HG02571 (cell line): ENCODE results near the gene TMEM209.

Experiments used
- ATAC-seq: cut with Tn5 transposase; IDR thresholded peaks from one replicate; pipeline ENCODE4 v1.9.1; 2021; ENCODE audit warnings: mild to moderate bottlenecking, moderate library complexity; ENCODE audit not compliant: unreplicated experiment

Gene TMEM209

GRCh38 chr7:130144312-130145171 is 60.7 kb downstream of the TMEM209 start:
- no peak for ATAC-seq

DNA sequence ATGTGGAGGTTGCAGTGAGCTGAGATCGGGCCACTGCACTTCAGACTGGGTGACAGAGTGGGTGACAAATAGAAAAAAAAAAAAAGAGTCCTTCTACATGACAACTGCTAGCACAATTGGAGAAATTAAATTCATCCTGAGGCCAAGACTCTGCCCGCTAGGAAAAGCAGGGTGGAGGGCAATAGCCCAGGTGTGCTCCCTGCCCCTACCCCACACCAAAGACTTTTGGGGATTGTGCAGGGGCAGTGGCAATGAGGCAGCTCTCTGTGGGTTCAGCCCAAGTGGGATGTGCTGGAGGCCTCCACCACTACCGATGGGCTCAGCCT is 61.3 kb downstream of the TMEM209 start:
- no peak for ATAC-seq

DNA sequence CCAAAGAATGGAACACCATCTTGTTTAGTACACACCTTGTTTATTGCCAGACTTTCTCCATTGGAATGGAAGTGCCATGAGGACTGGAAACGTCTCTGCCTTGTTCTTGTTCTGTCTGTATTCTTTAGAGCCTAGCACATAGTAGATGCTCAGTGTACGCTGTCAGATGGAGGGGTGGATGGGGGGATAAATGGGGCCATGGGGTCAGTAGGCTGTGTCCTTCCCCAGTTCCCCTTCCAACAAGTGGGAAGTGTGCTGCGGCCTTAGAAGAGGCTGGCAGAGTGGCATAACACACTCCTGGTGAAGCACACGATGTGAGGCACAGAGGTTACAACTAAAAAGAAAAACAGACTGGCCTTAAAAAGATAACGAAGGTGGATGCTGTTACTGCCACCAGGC is 61.9 kb downstream of the TMEM209 start:
- ATAC-seq = no peak

- ATAC-seq = no peak
Observed at GRCh38 chr7:130142654-130143333, 62.4 kb downstream of the TMEM209 start.

DNA sequence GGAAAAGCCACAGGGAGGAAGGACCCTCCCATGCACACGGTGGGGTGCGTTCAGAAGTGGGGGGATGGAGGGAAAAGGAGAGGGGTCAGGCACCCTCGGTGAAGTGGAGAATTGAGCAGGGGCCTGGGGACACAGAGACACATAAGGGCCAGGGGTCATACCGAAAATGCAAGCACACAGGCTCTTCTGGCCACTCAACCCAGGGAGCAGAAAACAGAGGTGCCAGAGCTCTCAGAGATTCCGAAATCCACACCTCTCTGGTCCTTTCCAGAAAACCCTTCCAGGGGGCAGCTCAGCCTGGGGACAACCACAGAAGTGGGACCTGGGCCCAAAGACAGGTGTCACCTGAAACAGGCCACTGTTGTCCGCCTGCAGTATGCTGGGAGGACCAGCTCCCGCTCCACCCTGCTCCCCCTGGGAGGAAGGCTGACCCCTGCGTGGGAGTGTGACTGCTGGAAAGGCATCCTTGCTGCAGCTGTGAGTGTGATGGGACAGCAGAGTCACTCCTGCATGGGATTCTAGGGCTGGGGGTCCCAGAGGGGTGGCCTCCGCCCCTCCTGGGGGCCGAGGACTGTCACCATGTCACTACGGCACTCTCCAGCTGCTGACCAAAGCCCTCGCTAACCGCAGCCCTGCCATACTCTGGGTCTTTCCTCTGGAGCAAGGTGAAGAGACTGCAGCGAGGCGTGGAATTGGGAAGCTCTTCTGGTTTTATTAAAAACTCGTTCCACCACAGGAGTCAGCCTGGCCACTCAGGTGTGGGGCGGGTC is 63.1 kb downstream of the TMEM209 start:
- no peak for ATAC-seq

GRCh38 chr7:130141161-130141883 is 63.9 kb downstream of the TMEM209 start:
- no peak for ATAC-seq

DNA sequence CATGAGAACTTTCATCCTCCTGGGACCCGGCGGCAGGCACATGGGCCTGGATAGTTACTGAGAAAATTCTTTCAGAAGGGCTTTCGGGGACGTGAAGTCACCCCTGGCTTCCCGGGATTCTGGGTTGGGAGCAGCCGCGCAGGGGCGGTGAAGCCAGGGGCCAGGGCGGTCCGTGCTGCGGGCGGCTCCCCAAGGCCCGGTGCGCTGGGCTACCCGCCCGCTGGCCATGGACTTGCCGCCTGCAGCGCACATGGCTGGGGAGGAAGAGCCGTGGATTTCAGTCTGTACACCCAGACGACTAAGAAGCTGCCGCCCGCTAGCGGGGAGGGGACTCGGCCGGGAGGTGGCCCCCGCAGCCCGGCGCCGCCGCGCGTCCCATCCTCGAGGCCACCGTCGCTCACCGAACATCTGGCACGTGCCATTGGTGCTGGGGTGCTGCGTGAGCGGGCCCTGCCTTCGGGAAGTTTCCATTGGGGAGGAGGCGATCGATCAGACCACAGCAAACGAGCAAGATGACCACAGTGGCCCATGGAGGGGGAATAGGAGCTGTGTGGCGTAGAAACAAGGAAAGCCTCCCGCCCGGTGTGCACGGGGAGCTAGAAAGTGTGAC is 64.5 kb downstream of the TMEM209 start:
- no peak for ATAC-seq

DNA sequence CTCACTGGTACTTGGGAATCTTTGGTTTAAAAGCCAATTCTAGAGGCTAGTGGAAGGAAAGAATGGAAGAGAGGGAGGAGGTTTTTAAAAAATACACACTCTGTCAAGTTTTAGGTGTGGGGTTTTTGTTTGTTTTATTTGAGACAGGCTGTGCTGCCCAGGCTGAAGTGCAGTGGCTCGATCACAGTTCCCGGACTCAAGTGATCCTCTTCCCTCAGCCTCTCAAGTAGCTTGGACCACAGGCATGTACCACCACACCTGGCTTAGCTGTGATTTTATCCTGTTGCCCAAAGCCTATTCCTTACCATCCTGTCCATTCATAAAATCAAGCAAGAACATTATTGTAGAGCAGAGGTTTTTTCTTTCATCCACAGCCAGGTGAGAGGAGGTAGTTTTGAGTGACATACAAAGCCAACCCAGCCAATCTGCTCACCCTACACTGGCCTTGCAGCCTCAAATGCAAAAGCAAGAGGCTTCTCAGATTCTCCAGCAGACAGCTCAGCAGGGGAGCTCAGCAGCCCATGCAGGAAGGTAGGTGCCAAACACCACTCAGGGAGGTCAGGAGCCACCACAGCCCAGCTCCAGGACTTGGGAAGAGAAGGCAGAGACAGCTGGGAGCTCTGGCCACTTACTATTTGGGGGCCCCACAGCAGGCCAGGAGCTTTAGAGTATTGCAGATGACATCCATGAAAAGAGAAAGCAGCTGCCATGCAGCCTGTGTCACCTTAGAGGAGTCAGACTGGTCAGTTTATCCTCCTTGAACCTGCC is 65.8 kb downstream of the TMEM209 start:
- no peak for ATAC-seq

DNA sequence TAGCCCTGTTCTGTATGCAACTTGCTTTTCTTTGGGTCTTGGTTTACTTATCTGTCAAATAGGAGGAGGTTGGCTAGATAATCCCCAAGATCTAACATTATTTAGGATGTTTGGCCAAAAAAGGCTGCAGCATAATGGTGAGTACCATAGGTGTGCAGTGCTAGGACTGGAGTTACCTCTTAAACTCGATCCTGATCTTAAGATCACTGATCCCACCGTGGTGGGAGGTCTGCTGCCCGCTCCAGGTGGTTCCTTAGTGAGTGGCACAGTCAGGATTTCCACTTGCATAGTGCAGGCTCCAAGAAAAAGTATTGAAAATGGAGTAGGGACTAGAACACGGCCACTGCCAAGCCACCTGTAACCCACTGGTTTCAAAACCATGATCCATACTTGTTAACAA is 68.0 kb downstream of the TMEM209 start:
- no peak for ATAC-seq

DNA sequence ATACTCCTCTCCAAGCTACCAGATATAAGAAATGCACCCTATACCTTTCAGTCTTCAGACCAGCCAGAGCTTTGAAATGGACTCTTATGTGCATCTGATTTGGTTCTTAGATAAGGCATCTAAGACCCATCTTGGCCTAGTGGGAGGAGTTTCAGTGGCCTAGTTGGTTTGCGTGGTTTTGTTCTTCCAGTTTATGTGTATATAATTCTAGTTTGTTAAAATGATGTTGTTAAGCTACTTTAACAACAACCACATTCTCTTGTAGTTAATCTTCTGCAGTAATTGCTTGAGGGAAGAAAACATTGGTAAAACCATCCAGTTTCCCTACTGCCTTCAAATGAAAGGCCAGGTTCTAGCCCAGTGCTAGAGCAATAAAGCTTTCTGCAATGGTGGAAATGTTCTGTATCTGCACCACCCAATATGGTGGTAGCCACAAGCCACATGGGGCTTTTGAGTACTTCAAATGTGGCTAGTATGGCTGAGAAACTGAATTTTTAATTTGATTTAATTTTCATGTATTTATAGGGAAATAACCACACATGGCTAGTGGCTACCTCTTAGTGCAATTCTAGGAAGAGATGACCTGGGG is 68.5 kb downstream of the TMEM209 start:
- no peak for ATAC-seq

DNA sequence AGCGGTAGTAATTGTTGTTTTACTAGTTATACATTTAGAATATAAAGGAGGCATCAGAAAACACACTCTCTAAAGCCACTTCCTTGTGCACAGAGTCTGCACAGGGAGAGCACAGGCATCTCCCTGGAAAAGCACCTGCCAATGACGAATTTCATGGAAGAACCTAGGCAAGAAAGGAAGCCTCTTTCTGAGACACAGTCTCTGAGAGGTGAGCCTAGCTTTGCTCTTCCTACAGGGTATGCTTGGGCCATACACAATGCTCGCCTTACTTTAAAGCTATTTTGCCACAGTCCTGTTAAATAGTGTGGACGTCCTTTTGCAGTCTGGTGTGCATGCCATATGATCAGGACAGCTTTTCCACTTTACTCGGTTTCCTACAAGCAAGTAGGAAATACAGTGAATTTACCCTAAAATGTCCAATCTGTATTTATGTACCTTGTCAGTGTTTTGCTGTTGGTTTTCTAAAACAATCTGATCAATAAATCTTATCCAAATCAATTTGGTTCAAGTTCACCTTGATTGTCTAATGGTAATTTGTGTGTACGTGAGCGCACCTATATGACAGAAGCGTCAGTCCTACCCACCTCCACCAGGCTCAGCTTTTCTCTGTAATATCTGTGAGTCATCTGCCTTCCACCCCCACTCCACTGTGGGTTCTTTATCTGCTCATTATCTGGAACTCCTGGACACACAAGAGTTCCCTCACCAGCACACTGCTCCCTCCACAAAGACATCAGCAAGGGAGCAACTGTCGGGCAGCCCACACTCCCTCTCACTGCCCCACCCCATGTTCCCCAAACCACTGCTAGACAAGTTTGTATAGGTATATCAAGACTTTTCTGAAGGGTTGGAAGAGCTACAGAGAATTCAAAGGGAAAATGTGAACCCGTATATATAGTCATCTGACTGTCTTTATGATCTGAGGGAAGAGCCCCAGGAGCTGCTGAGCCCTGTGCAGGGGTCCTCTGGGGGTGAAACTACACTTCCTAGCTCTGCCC is 69.7 kb downstream of the TMEM209 start:
- ATAC-seq = no peak

- ATAC-seq = no peak
Observed at GRCh38 chr7:130134726-130135125, 70.5 kb downstream of the TMEM209 start.

DNA sequence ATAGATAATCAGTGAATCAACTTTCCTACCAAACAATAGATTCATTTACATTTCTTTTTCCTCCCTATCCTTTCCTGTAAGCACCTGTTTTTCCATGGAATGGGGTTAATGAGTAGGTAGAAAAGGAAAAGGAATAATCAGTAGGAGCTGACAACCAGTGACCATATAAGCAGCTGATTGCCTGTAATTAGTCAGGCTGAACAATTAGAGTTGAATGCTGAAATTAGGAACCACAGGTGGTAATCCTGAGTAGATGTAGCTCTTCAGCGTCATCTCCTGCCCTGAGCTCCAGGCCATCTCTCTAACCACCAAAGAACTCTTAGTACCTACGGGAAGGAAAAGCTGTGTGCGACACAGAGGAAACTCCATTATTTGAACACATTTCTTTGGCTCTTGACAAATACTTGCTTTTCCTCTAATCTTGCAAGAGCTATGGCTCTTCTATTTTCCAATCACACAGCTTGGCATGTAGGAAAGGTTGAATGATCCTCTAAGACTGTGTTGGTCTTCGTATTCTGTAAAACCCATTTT is 71.0 kb downstream of the TMEM209 start:
- ATAC-seq = no peak

DNA sequence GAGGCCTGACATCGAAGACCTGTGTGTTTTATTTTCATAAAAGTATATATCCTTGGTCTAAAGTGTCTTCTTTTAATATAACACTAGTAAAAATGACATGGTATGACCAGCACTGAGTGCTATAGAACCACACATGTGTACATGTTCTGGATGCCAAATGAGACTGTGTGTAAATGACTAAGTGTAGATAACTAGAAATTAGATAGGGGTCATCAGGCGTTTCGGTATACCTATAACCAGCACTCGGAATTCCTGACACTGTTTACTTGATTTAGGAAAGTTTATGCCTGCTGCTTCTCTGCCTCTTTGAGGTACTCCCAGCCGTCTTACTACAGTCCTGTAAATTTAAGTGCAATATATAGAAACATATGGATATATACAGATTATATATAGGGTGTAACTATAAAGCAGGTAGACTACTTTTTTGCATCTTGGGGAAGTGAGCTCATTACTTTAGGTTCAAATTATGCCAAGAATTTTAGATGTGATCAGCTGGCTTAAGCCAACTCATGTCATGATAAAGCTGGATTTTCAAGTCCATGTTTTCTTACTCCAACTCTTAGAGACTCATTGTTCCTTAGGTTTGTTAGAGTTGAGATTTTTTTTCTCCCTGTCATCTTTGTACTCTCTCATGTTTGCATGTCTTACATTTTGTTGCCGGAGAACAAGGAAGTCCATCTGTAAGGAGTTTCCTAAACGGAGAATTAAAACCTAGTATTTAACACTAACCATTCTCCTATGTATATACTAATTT is 72.0 kb downstream of the TMEM209 start:
- ATAC-seq = no peak

- no peak for ATAC-seq
Observed at GRCh38 chr7:130131964-130132875, 73.0 kb downstream of the TMEM209 start.

DNA sequence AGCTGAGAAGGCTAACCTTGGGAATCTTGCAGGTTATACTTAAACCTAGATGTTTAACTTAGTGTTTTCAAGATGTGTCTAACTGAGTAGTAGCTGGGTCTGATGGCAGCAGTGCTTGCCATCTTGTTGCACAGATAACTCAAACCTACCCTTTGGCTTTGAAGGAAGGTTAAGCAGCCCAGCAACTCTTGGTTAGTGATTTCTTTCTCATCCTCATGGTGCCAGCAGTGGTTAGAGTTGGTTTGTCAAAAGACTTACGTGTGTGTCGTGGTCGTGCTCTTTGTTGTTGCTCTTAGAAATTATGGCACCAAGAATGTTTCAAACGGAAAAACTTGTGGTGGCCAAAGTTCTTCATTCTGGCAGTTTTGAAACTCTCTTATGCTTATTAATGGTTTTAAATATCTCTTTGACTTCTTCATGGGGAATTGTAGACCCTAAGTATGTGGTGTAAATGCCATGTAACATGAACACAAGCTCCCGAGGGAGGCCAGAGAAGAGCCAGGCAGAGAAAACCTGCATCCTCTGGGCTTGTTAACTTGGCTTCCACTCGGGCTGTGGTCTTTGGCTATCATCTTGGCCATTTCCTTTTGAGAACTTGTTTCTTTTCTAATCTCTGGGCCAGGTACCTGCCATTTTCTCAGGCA is 73.9 kb downstream of the TMEM209 start:
- no peak for ATAC-seq
